B cell (primary cell): ENCODE data around the gene CEP63. TPM values are rescaled to one million over a fixed set of nuclear protein-coding genes. Genes with fewer than 3 reads are reported as not detected.

Experiments used
- ATAC-seq: fragments of 200-7000 bp; cut with Tn5 transposase; one replicate; pipeline ENCODE4 v1.10.0; 2021; ENCODE audit warnings: low read depth, mild to moderate bottlenecking, moderate number of reproducible peaks, moderate library complexity
- CTCF ChIA-PET: fragments of 350-600 bp; sonication (Branson Sonifier 250); formaldehyde crosslinking; loops from one replicate; lab custom pipeline; 2021; ENCODE audit warnings: antibody characterized with exemption, inconsistent platforms; lab: Charles Lee
- POLR2A ChIA-PET: fragments of 350-600 bp; sonication (Branson Sonifier 250); formaldehyde crosslinking; loops from one replicate; lab custom pipeline; 2021; ENCODE audit warnings: antibody characterized with exemption; lab: Charles Lee
- DNase-seq: peaks from one replicate; pipeline ENCODE4 v3.0.0; 2013
- H2AFZ ChIP-seq: 2 replicates; pipeline ENCODE4 v1.6.1; 2012; ENCODE audit warnings: mild to moderate bottlenecking, low read depth, low read length; ENCODE audit not compliant: insufficient read depth, poor library complexity, severe bottlenecking
- H3K27ac ChIP-seq, 2 donors: 1 replicate in 1 of 2; 2 replicates in 1 of 2; pipeline ENCODE4 v1.5.1; 2012 to 2013; ENCODE audit warnings: low read length in 2 of 2, mild to moderate bottlenecking in 2 of 2, moderate library complexity in 1 of 2
- H3K27me3 ChIP-seq, 4 experiments: fragments of 200-600 bp in 1 of 4; sonication (generic) in 1 of 4; replicated peaks in 1 of 4; 1 replicate in 2 of 4; 2 replicates in 2 of 4; pipeline versions ENCODE4 v1.6.1 to v1.7.0; 2013 to 2016; ENCODE audit warnings: low read length in 3 of 4, mild to moderate bottlenecking in 2 of 4, mixed read lengths in 1 of 4, moderate library complexity in 1 of 4; ENCODE audit not compliant: insufficient read depth in 4 of 4, control insufficient read depth in 3 of 4; ENCODE audit errors: control extremely low read depth in 1 of 4
- H3K36me3 ChIP-seq, 2 experiments: replicated peaks in 1 of 2; 1 replicate in 1 of 2; 2 replicates in 1 of 2; pipeline versions ENCODE4 v1.6.1 to v1.7.1; 2013; ENCODE audit warnings: low read length in 1 of 2; ENCODE audit not compliant: insufficient read depth in 2 of 2, control insufficient read depth in 1 of 2; ENCODE audit errors: control extremely low read depth in 1 of 2, extremely low read depth in 1 of 2
- H3K4me1 ChIP-seq, 2 donors: fragments of 200-600 bp in 1 of 2; sonication (generic) in 1 of 2; 1 replicate in 1 of 2; 2 replicates in 1 of 2; pipeline versions ENCODE4 v1.5.1 to v1.6.1; 2013 to 2017; ENCODE audit warnings: low read length in 2 of 2; ENCODE audit not compliant: control insufficient read depth in 2 of 2, insufficient read depth in 2 of 2
- H3K4me2 ChIP-seq: replicated peaks from 2 replicates; pipeline ENCODE3; 2012; ENCODE audit warnings: mild to moderate bottlenecking, low read depth, low read length; ENCODE audit not compliant: poor library complexity, severe bottlenecking
- H3K4me3 ChIP-seq, 5 experiments: fragments of 200-600 bp in 1 of 5; sonication (generic) in 1 of 5; 1 replicate in 3 of 5; 2 replicates in 2 of 5; pipeline versions ENCODE4 v1.5.1 to v1.7.0; 2011 to 2016; ENCODE audit warnings: low read length in 4 of 5, mild to moderate bottlenecking in 4 of 5, low read depth in 2 of 5, control low read depth in 1 of 5, moderate library complexity in 1 of 5; ENCODE audit not compliant: insufficient read depth in 1 of 5; ENCODE audit errors: control extremely low read depth in 1 of 5, extremely low read depth in 1 of 5
- H3K79me2 ChIP-seq: fragments of 200-600 bp; sonication (generic); one replicate; pipeline ENCODE4 v1.6.0; 2016; ENCODE audit warnings: low read length; ENCODE audit not compliant: control insufficient read depth, insufficient read depth
- H3K9ac ChIP-seq: fragments of 200-600 bp; sonication (generic); 2 replicates; pipeline ENCODE4 v1.6.1; 2017; ENCODE audit warnings: mild to moderate bottlenecking, low read length, moderate library complexity
- H3K9me3 ChIP-seq, 3 donors: one replicate each; pipeline versions ENCODE4 v1.6.1 to v1.7.1; 2013; ENCODE audit warnings: low read length in 2 of 3; ENCODE audit not compliant: control insufficient read depth in 2 of 3, insufficient read depth in 1 of 3; ENCODE audit errors: control extremely low read depth in 1 of 3
- H4K20me1 ChIP-seq: 2 replicates; pipeline ENCODE4 v1.6.0; 2012; ENCODE audit warnings: mild to moderate bottlenecking, low read length; ENCODE audit not compliant: insufficient read depth, control insufficient read depth, poor library complexity, severe bottlenecking
- H3K27ac Mint-ChIP-seq: one replicate; pipeline ENCODE4 v1.8.0; 2021; ENCODE audit warnings: mixed read lengths
- H3K27me3 Mint-ChIP-seq: one replicate; pipeline ENCODE4 v1.8.0; 2021; ENCODE audit warnings: mixed read lengths
- H3K4me1 Mint-ChIP-seq: one replicate; pipeline ENCODE4 v1.8.0; 2021; ENCODE audit warnings: mixed read lengths
- H3K4me3 Mint-ChIP-seq: one replicate; pipeline ENCODE4 v1.8.0; 2021; ENCODE audit warnings: mixed read lengths
- H3K9me3 Mint-ChIP-seq: one replicate; pipeline ENCODE4 v1.8.0; 2022; ENCODE audit warnings: mixed read lengths; ENCODE audit not compliant: insufficient read depth
- EZH2 ChIP-seq: IDR thresholded peaks from 2 replicates; pipeline ENCODE4 v1.6.1; 2012; ENCODE audit warnings: borderline replicate concordance, low read depth, mild to moderate bottlenecking, moderate library complexity, low read length; ENCODE audit not compliant: insufficient read depth, poor library complexity, severe bottlenecking
- WGBS: methylation state at CpG from one replicate; pipeline ENCODE4 v1.1.5; 2013; ENCODE audit warnings: missing lambda C conversion rate; ENCODE audit not compliant: insufficient coverage; 5-methylcytosine and 5-hydroxymethylcytosine counted together
- intact Hi-C: fragments of 100-400 bp; cut with micrococcal nuclease; formaldehyde crosslinking; loops from one replicate; pipeline ENCODE4 v1.10.0; 2022
- polyA plus RNA-seq: library from polyadenylated mRNA; depleted of rRNA; stranded (reverse); fragments of >200 nt; gene quantifications from 2 replicates; pipeline ENCODE4 v1.2.3, GENCODE V29; 2012
- total RNA-seq, 2 donors: library from RNA; stranded (reverse); fragments of 120-200 nt in 1 of 2; gene quantifications; 1 replicate in 1 of 2; 2 replicates in 1 of 2; pipeline versions ENCODE4 v1.2.3 to v1.2.4, GENCODE V29; 2013 to 2022
- TF ChIP-seq, protein P1 (sequence below): fragments of 200-600 bp; IDR thresholded peaks from one replicate; pipeline ENCODE4 v1.8.0; 2022; ENCODE audit warnings: antibody characterized with exemption, mild to moderate bottlenecking

Gene CEP63
- total and polyA plus RNA-seq, 2 donors (not counting 1 experiment from before 2014, with no cell fraction given): 9.6 to 35.6 TPM

- no peak overlapping the region for H3K4me3 Mint-ChIP-seq
- Histone ChIP-seq H3K36me3 (no peaks in the 10 kb centered on the region), H3K27me3 (peaks cover 0 to 3% (median 1%) of the 10 kb centered on the region in 4 experiments), H2AFZ (no peak overlapping the region), H3K27ac (no peak overlapping the region), H3K79me2 (no peaks in the 10 kb centered on the region), H4K20me1 (no peaks in the 10 kb centered on the region), H3K9me3 (no peaks in the 10 kb centered on the region), H3K4me2 (no peak overlapping the region), H3K9ac (no peak overlapping the region), H3K4me3 (no peak overlapping the region), H3K4me1 (no peaks in the 10 kb centered on the region)
- intact Hi-C loops: no loop called here
- no peaks in the 10 kb centered on the region for H3K4me1 Mint-ChIP-seq
- no CpG with 5 or more reads among the region's 2 CpGs for WGBS
- POLR2A ChIA-PET: no interaction called here
- ATAC-seq (no peak), DNase-seq (no peak)
- CTCF ChIA-PET: no interaction called here
- TF ChIP-seq EZH2: no peak
- TF ChIP-seq, protein P1, sequence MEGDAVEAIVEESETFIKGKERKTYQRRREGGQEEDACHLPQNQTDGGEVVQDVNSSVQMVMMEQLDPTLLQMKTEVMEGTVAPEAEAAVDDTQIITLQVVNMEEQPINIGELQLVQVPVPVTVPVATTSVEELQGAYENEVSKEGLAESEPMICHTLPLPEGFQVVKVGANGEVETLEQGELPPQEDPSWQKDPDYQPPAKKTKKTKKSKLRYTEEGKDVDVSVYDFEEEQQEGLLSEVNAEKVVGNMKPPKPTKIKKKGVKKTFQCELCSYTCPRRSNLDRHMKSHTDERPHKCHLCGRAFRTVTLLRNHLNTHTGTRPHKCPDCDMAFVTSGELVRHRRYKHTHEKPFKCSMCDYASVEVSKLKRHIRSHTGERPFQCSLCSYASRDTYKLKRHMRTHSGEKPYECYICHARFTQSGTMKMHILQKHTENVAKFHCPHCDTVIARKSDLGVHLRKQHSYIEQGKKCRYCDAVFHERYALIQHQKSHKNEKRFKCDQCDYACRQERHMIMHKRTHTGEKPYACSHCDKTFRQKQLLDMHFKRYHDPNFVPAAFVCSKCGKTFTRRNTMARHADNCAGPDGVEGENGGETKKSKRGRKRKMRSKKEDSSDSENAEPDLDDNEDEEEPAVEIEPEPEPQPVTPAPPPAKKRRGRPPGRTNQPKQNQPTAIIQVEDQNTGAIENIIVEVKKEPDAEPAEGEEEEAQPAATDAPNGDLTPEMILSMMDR: no peak
- peaks cover 35% of the 10 kb centered on the region for H3K27me3 Mint-ChIP-seq
- no peaks in the 10 kb centered on the region for H3K9me3 Mint-ChIP-seq
- H3K27ac Mint-ChIP-seq: no peak overlapping the region
Observed at GRCh38 chr3:134460965-134461364, 24.9 kb upstream of the CEP63 start.

- ChIA-PET POLR2A (no interaction called here), CTCF (no interaction called here)
- intact Hi-C loops: no loop called here
- H3K4me3 ChIP-seq: no peak overlapping the region
- no peak overlapping the region for H3K9ac ChIP-seq
- H3K9me3 ChIP-seq: no peaks in the 10 kb centered on the region
- H3K27me3 ChIP-seq: no peaks in the 10 kb centered on the region
- no peak for TF ChIP-seq EZH2
- TF ChIP-seq, protein P1: no peak
- 50% methylated on average over 1 of the region's 5 CpGs for WGBS
- no peak for DNase-seq
- no peaks in the 10 kb centered on the region for H4K20me1 ChIP-seq
- no peak overlapping the region for H2AFZ ChIP-seq
- no peak overlapping the region for H3K27ac ChIP-seq
- no peaks in the 10 kb centered on the region for H3K4me1 ChIP-seq
- H3K79me2 ChIP-seq: no peaks in the 10 kb centered on the region
- Mint-ChIP-seq H3K27me3 (peaks cover 25% of the 10 kb centered on the region), H3K4me3 (no peak overlapping the region), H3K27ac (no peak overlapping the region), H3K9me3 (no peaks in the 10 kb centered on the region), H3K4me1 (no peaks in the 10 kb centered on the region)
- ATAC-seq: no peak
- H3K36me3 ChIP-seq: no peaks in the 10 kb centered on the region
- no peak overlapping the region for H3K4me2 ChIP-seq
Observed at GRCh38 chr3:134462331-134462941, 23.4 kb upstream of the CEP63 start.
